OCI-LY1 (cell line): ENCODE measurements around the gene QRICH1.
A peak's percentile ranks its signal among the peaks of the same experiment; 100 is the strongest.

Source experiments
- H2AFZ ChIP-seq: fragments of 200-600 bp; sonication (generic), shearing (Covaris generic); 2 replicates; pipeline ENCODE4 v1.6.0; 2014; ENCODE audit warnings: antibody characterized with exemption, mild to moderate bottlenecking, low read length
- H3F3A ChIP-seq: fragments of 200-600 bp; sonication (generic), shearing (Covaris generic); 2 replicates; pipeline ENCODE4 v1.6.0; 2014; ENCODE audit warnings: mild to moderate bottlenecking, antibody characterized with exemption, low read length, moderate library complexity; ENCODE audit not compliant: insufficient read depth
- H3K27ac ChIP-seq: fragments of 200-600 bp; sonication (generic); 2 replicates; pipeline ENCODE4 v1.5.1; 2014; ENCODE audit warnings: low read length, mixed run types, mild to moderate bottlenecking, low read depth; ENCODE audit not compliant: poor library complexity, severe bottlenecking
- H3K27me3 ChIP-seq: fragments of 200-600 bp; sonication (generic); 2 replicates; pipeline ENCODE4 v1.6.0; 2014; ENCODE audit warnings: antibody characterized with exemption, mild to moderate bottlenecking, low read length, moderate library complexity; ENCODE audit not compliant: insufficient read depth
- H3K36me3 ChIP-seq: fragments of 200-600 bp; sonication (generic); 2 replicates; pipeline ENCODE4 v1.6.1; 2014; ENCODE audit warnings: mild to moderate bottlenecking, antibody characterized with exemption, low read length, moderate library complexity, mixed read lengths; ENCODE audit not compliant: insufficient read depth
- H3K4me1 ChIP-seq: fragments of 200-600 bp; sonication (generic); 2 replicates; pipeline ENCODE4 v1.5.1; 2014; ENCODE audit warnings: mild to moderate bottlenecking, low read length, moderate library complexity; ENCODE audit not compliant: insufficient read depth, severe bottlenecking
- H3K4me2 ChIP-seq: fragments of 200-600 bp; sonication (generic), shearing (Covaris generic); 2 replicates; pipeline ENCODE4 v1.6.1; 2014; ENCODE audit warnings: low read length
- H3K4me3 ChIP-seq: fragments of 200-600 bp; sonication (generic); 2 replicates; pipeline ENCODE4 v1.5.1; 2014; ENCODE audit warnings: low read length, low read depth, mild to moderate bottlenecking, mixed read lengths; ENCODE audit not compliant: poor library complexity, severe bottlenecking
- H3K79me2 ChIP-seq: fragments of 200-600 bp; shearing (Covaris generic); 2 replicates; pipeline ENCODE4 v1.6.1; 2016; ENCODE audit warnings: mixed run types, low read length, mixed read lengths; ENCODE audit not compliant: insufficient read depth
- H3K9ac ChIP-seq: fragments of 200-600 bp; sonication (generic), shearing (Covaris generic); 2 replicates; pipeline ENCODE4 v1.6.1; 2014; ENCODE audit warnings: mild to moderate bottlenecking, low read length, mixed read lengths
- H3K9me2 ChIP-seq: fragments of 200-600 bp; sonication (generic), shearing (Covaris generic); 2 replicates; pipeline ENCODE4 v1.6.1; 2014; ENCODE audit warnings: low read depth, mild to moderate bottlenecking, low read length, mixed read lengths
- H3K9me3 ChIP-seq: fragments of 200-600 bp; shearing (Covaris generic); 2 replicates; pipeline ENCODE4 v1.6.1; 2014; ENCODE audit warnings: low read length, mixed read lengths
- H4K20me1 ChIP-seq: fragments of 200-600 bp; sonication (generic), shearing (Covaris generic); 2 replicates; pipeline ENCODE4 v1.6.0; 2016; ENCODE audit warnings: mild to moderate bottlenecking, low read length; ENCODE audit not compliant: insufficient read depth
- EZH2 ChIP-seq: fragments of 200-600 bp; sonication (generic), shearing (Covaris generic); IDR thresholded peaks from 2 replicates; pipeline ENCODE4 v1.8.0; 2017; ENCODE audit warnings: borderline replicate concordance, mixed run types, mild to moderate bottlenecking, antibody characterized with exemption, low read length, moderate library complexity, mixed read lengths
- TF ChIP-seq, protein P1 (sequence below): fragments of 200-600 bp; sonication (generic), shearing (Covaris generic); IDR thresholded peaks from 2 replicates; pipeline ENCODE4 v1.5.1; 2017; ENCODE audit warnings: mild to moderate bottlenecking, antibody characterized with exemption, low read length, moderate library complexity, mixed read lengths

QRICH1 gene

DNA sequence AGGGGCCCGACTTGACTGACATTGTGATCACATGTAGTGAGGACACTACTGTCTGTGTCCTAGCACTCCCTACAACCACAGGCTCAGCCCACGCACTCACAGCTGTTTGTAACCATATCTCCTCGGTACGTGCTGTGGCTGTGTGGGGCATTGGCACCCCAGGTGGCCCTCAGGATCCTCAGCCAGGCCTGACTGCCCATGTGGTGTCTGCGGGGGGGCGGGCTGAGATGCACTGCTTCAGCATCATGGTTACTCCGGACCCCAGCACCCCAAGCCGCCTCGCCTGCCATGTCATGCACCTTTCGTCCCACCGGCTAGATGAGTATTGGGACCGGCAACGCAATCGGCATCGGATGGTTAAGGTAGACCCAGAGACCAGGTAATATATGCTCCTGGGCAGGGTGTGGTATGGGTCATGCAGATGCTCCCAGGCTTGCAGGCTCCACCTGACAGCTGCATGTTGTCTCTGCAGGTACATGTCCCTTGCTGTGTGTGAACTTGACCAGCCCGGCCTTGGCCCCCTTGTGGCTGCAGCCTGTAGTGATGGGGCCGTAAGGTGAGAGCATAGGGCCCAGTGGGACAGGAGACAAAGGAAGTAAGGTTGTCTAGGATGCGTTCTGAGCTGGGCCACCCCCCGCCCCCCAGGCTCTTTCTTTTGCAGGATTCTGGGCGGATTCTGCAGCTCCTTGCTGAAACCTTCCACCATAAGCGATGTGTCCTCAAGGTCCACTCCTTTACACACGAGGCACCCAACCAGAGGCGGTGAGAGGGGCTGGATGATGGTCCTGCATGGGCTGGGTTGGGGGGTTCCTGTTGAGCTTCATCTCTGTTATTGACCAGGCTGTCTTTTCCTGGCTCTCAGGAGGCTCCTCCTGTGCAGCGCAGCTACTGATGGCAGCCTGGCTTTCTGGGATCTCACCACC is 79.9 kb downstream of the QRICH1 start:
- H3K9ac ChIP-seq, result no peak overlapping the region
- H2AFZ ChIP-seq, result no peak overlapping the region
- H3K27me3 ChIP-seq, result no peaks in the 10 kb centered on the region
- 0 out of 2 replicates have a peak, but pooled peaks cover 8% of the 10 kb centered on the region for H3F3A ChIP-seq
- H3K27ac ChIP-seq, result no peak overlapping the region
- H3K4me3 ChIP-seq, result no peak overlapping the region
- no peaks in the 10 kb centered on the region for H3K9me3 ChIP-seq
- H3K36me3 ChIP-seq, result peaks cover 47% of the 10 kb centered on the region
- H3K4me2 ChIP-seq, result no peak overlapping the region
- no peaks in the 10 kb centered on the region for H3K79me2 ChIP-seq
- no peaks in the 10 kb centered on the region for H3K9me2 ChIP-seq
- peaks cover 15% of the 10 kb centered on the region for H3K4me1 ChIP-seq
- no peaks in the 10 kb centered on the region for H4K20me1 ChIP-seq
- TF ChIP-seq, protein P1, sequence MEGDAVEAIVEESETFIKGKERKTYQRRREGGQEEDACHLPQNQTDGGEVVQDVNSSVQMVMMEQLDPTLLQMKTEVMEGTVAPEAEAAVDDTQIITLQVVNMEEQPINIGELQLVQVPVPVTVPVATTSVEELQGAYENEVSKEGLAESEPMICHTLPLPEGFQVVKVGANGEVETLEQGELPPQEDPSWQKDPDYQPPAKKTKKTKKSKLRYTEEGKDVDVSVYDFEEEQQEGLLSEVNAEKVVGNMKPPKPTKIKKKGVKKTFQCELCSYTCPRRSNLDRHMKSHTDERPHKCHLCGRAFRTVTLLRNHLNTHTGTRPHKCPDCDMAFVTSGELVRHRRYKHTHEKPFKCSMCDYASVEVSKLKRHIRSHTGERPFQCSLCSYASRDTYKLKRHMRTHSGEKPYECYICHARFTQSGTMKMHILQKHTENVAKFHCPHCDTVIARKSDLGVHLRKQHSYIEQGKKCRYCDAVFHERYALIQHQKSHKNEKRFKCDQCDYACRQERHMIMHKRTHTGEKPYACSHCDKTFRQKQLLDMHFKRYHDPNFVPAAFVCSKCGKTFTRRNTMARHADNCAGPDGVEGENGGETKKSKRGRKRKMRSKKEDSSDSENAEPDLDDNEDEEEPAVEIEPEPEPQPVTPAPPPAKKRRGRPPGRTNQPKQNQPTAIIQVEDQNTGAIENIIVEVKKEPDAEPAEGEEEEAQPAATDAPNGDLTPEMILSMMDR, result peak; percentile 79
- no peak for TF ChIP-seq EZH2

DNA sequence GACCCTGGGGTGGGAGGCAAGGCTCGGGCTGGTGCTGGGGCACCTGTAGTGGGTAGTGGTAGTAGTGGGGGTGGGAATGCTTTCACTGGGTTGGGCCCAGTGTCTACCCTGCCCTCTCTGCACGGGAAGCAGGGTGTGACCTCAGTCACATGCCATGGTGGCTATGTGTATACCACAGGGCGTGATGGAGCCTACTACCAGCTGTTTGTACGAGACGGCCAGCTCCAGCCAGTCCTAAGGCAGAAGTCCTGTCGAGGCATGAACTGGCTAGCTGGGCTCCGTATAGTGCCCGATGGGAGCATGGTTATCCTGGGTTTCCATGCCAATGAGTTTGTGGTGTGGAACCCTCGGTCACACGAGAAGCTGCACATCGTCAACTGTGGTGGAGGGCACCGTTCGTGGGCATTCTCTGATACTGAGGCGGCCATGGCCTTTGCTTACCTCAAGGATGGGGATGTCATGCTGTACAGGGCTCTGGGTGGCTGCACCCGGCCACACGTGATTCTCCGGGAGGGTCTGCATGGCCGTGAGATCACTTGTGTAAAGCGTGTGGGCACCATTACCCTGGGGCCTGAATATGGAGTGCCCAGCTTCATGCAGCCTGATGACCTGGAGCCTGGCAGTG is 80.6 kb downstream of the QRICH1 start:
- H3K9me3 ChIP-seq, result no peaks in the 10 kb centered on the region
- TF ChIP-seq, protein P1, result no peak
- no peak for TF ChIP-seq EZH2
- H3K4me1 ChIP-seq, result peaks cover 16% of the 10 kb centered on the region
- H3K9me2 ChIP-seq, result no peaks in the 10 kb centered on the region
- peaks cover 47% of the 10 kb centered on the region for H3K36me3 ChIP-seq
- H3K9ac ChIP-seq, result no peak overlapping the region
- H3K27me3 ChIP-seq, result no peaks in the 10 kb centered on the region
- H3K79me2 ChIP-seq, result no peaks in the 10 kb centered on the region
- H3F3A ChIP-seq, result 0 out of 2 replicates have a peak, but pooled peaks cover 8% of the 10 kb centered on the region
- no peak overlapping the region for H2AFZ ChIP-seq
- H3K4me2 ChIP-seq, result no peak overlapping the region
- no peak overlapping the region for H3K4me3 ChIP-seq
- no peak overlapping the region for H3K27ac ChIP-seq
- H4K20me1 ChIP-seq, result no peaks in the 10 kb centered on the region

DNA sequence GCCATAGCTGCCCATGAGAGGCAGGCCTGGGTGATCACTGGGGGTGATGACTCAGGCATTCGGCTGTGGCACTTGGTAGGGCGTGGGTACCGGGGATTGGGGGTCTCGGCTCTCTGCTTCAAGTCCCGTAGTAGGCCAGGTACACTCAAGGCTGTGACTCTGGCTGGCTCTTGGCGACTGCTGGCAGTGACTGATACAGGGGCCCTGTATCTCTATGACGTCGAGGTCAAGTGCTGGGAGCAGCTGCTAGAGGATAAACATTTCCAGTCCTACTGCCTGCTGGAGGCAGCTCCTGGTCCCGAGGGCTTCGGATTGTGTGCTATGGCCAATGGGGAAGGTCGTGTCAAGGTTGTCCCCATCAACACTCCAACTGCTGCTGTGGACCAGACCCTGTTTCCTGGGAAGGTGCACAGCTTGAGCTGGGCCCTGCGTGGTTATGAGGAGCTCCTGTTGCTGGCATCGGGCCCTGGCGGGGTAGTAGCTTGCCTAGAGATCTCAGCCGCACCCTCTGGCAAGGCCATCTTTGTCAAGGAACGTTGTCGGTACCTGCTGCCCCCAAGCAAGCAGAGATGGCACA is 81.3 kb downstream of the QRICH1 start:
- no peaks in the 10 kb centered on the region for H3K9me2 ChIP-seq
- no peaks in the 10 kb centered on the region for H3K79me2 ChIP-seq
- H3K4me2 ChIP-seq, result no peak overlapping the region
- no peak overlapping the region for H3K4me3 ChIP-seq
- no peak overlapping the region for H3K27ac ChIP-seq
- no peaks in the 10 kb centered on the region for H4K20me1 ChIP-seq
- peaks cover 47% of the 10 kb centered on the region for H3K36me3 ChIP-seq
- no peaks in the 10 kb centered on the region for H3K27me3 ChIP-seq
- H3F3A ChIP-seq, result 0 out of 2 replicates have a peak, but pooled peaks cover 7% of the 10 kb centered on the region
- H3K9ac ChIP-seq, result no peak overlapping the region
- TF ChIP-seq, protein P1, result no peak
- no peak for TF ChIP-seq EZH2
- no peak overlapping the region for H2AFZ ChIP-seq
- no peaks in the 10 kb centered on the region for H3K9me3 ChIP-seq
- H3K4me1 ChIP-seq, result peaks cover 15% of the 10 kb centered on the region
